Measurements from ENCODE around the gene PNLDC1. TPM values are rescaled to one million over a fixed set of nuclear protein-coding genes. Genes with fewer than 3 reads are reported as not detected.
A peak's percentile ranks its signal among the peaks of the same experiment; 100 is the strongest.

The PNLDC1 gene
- total and polyA plus RNA-seq, 9 of the 15 experiments (the other 6 are each of a cell fraction or from before 2014, with no cell fraction given) = 0.12 TPM; not detected in 8

- TF ChIP-seq, protein P1, sequence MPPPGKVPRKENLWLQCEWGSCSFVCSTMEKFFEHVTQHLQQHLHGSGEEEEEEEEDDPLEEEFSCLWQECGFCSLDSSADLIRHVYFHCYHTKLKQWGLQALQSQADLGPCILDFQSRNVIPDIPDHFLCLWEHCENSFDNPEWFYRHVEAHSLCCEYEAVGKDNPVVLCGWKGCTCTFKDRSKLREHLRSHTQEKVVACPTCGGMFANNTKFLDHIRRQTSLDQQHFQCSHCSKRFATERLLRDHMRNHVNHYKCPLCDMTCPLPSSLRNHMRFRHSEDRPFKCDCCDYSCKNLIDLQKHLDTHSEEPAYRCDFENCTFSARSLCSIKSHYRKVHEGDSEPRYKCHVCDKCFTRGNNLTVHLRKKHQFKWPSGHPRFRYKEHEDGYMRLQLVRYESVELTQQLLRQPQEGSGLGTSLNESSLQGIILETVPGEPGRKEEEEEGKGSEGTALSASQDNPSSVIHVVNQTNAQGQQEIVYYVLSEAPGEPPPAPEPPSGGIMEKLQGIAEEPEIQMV (tag; conservative IDR thresholded peaks at IDR 0.05; ENCODE audit: low read depth) = 0 out of 2 replicates have a peak, but pooled peaks have one; percentile 32
- TF ChIP-seq ZBTB34 (CRISPR knock-in tag; IDR thresholded peaks at IDR 0.05) (no peak), PTRF (tag; IDR thresholded peaks at IDR 0.05) (no peak), ATF1 (CRISPR knock-in tag; IDR thresholded peaks at IDR 0.05) (no peak), ATF1 (tag; IDR thresholded peaks at IDR 0.05) (no peak; the same call in 1 of the 2 replicates), SREBF2 (CRISPR knock-in tag; IDR thresholded peaks at IDR 0.05) (no peak), CHD2 (IDR thresholded peaks at IDR 0.05; ENCODE audit: low read depth, low read length) (peak; percentile 68), ZKSCAN8 (CRISPR knock-in tag; IDR thresholded peaks at IDR 0.05) (no peak), DACH1 (IDR thresholded peaks at IDR 0.05; ENCODE audit: partially characterized antibody) (no peak), POLR2B (IDR thresholded peaks at IDR 0.05; ENCODE audit: low read depth, partially characterized antibody) (no peak), PHF8 (IDR thresholded peaks at IDR 0.05; ENCODE audit: borderline replicate concordance, low read length) (peak; percentile 73; the same call in 1 of the 2 replicates), ZNF23 (CRISPR knock-in tag; IDR thresholded peaks at IDR 0.05) (0 out of 2 replicates have a peak, but pooled peaks have one; percentile 31), ELF1 (tag; IDR thresholded peaks at IDR 0.05) (peak; percentile 95), TEAD2 (tag; IDR thresholded peaks at IDR 0.05) (no peak), TCF7 (IDR thresholded peaks at IDR 0.05; ENCODE audit: borderline replicate concordance) (no peak)
- TF ChIP-seq, protein P2, sequence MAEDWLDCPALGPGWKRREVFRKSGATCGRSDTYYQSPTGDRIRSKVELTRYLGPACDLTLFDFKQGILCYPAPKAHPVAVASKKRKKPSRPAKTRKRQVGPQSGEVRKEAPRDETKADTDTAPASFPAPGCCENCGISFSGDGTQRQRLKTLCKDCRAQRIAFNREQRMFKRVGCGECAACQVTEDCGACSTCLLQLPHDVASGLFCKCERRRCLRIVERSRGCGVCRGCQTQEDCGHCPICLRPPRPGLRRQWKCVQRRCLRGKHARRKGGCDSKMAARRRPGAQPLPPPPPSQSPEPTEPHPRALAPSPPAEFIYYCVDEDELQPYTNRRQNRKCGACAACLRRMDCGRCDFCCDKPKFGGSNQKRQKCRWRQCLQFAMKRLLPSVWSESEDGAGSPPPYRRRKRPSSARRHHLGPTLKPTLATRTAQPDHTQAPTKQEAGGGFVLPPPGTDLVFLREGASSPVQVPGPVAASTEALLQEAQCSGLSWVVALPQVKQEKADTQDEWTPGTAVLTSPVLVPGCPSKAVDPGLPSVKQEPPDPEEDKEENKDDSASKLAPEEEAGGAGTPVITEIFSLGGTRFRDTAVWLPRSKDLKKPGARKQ (CRISPR knock-in tag; IDR thresholded peaks at IDR 0.05) = no peak
- TF ChIP-seq, protein P3, sequence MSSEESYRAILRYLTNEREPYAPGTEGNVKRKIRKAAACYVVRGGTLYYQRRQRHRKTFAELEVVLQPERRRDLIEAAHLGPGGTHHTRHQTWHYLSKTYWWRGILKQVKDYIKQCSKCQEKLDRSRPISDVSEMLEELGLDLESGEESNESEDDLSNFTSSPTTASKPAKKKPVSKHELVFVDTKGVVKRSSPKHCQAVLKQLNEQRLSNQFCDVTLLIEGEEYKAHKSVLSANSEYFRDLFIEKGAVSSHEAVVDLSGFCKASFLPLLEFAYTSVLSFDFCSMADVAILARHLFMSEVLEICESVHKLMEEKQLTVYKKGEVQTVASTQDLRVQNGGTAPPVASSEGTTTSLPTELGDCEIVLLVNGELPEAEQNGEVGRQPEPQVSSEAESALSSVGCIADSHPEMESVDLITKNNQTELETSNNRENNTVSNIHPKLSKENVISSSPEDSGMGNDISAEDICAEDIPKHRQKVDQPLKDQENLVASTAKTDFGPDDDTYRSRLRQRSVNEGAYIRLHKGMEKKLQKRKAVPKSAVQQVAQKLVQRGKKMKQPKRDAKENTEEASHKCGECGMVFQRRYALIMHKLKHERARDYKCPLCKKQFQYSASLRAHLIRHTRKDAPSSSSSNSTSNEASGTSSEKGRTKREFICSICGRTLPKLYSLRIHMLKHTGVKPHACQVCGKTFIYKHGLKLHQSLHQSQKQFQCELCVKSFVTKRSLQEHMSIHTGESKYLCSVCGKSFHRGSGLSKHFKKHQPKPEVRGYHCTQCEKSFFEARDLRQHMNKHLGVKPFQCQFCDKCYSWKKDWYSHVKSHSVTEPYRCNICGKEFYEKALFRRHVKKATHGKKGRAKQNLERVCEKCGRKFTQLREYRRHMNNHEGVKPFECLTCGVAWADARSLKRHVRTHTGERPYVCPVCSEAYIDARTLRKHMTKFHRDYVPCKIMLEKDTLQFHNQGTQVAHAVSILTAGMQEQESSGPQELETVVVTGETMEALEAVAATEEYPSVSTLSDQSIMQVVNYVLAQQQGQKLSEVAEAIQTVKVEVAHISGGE (CRISPR knock-in tag; IDR thresholded peaks at IDR 0.05) = peak in 1 of 3 experiments; percentile 81; a peak in 2 of 6 replicates
- TF ChIP-seq, protein P4, sequence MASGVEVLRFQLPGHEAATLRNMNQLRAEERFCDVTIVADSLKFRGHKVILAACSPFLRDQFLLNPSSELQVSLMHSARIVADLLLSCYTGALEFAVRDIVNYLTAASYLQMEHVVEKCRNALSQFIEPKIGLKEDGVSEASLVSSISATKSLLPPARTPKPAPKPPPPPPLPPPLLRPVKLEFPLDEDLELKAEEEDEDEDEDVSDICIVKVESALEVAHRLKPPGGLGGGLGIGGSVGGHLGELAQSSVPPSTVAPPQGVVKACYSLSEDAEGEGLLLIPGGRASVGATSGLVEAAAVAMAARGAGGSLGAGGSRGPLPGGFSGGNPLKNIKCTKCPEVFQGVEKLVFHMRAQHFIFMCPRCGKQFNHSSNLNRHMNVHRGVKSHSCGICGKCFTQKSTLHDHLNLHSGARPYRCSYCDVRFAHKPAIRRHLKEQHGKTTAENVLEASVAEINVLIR (CRISPR knock-in tag; IDR thresholded peaks at IDR 0.05) = 0 out of 2 replicates have a peak, but pooled peaks have one; percentile 16
Measured at GRCh38 chr6:159761129-159761872, 38.8 kb upstream of the PNLDC1 start (continued).
